HEK293 (cell line): Measurements from ENCODE around the gene SMAD4.

Experiments
- CTCF ChIA-PET: fragments of 350-600 bp; formaldehyde crosslinking; extraction: SDS; loops from one replicate; lab custom pipeline; 2021; ENCODE audit warnings: antibody characterized with exemption; lab: Yijun Ruan, JAX
- POLR2A ChIA-PET: fragments of 300-600 bp; formaldehyde crosslinking; extraction: SDS; loops from one replicate; lab custom pipeline; 2020; ENCODE audit warnings: antibody characterized with exemption, inconsistent platforms; lab: Yijun Ruan, JAX
- H3K27ac ChIP-seq: fragments of 200-500 bp; sonication (Bioruptor generic); 2 replicates; pipeline ENCODE4 v1.5.1; 2014; ENCODE audit warnings: low read depth, low read length, control low read depth, inconsistent platforms; ENCODE audit errors: extremely low read depth
- H3K36me3 ChIP-seq, 2 experiments: fragments of 200-500 bp in 1 of 2; sonication (Bioruptor generic) in 1 of 2; 1 replicate in 1 of 2; 2 replicates in 1 of 2; pipeline ENCODE4 v1.5.1; 2014 to 2017; ENCODE audit warnings: inconsistent platforms in 2 of 2, low read length in 2 of 2; ENCODE audit not compliant: control insufficient read depth in 2 of 2, insufficient read depth in 1 of 2
- H3K4me1 ChIP-seq: fragments of 200-500 bp; sonication (Bioruptor generic); 2 replicates; pipeline ENCODE4 v1.5.1; 2014; ENCODE audit warnings: mild to moderate bottlenecking, low read length, inconsistent platforms; ENCODE audit not compliant: control insufficient read depth, insufficient read depth
- H3K4me3 ChIP-seq: 2 replicates; pipeline ENCODE4 v1.5.1; 2011; ENCODE audit warnings: low read depth, mild to moderate bottlenecking, control low read depth, low read length, moderate library complexity
- H3K9me3 ChIP-seq: fragments of 200-500 bp; sonication (Bioruptor generic); 2 replicates; pipeline ENCODE4 v1.5.1; 2014; ENCODE audit warnings: low read depth, low read length, inconsistent platforms; ENCODE audit not compliant: control insufficient read depth, insufficient read depth
- HOXD13 ChIP-seq: sonication (generic); formaldehyde crosslinking; IDR thresholded peaks from 2 replicates; pipeline ENCODE4 v1.8.0; 2022; ENCODE audit warnings: missing genetic modification reagents, borderline replicate concordance
- KLF7 ChIP-seq: fragments of 450-650 bp; formaldehyde crosslinking; IDR thresholded peaks from 2 replicates; pipeline ENCODE4 v1.5.1; 2016; ENCODE audit warnings: missing biosample characterization, missing genetic modification characterization, borderline replicate concordance
- MYNN ChIP-seq: fragments of 450-650 bp; formaldehyde crosslinking; IDR thresholded peaks from 2 replicates; pipeline ENCODE4 v1.5.1; 2016; ENCODE audit warnings: missing biosample characterization, missing genetic modification characterization, borderline replicate concordance
- TCF7L2 ChIP-seq: IDR thresholded peaks from 2 replicates; pipeline ENCODE4 v1.6.1; 2011; ENCODE audit warnings: low read depth, mild to moderate bottlenecking, inconsistent platforms, low read length, moderate library complexity, borderline replicate concordance
- WT1 ChIP-seq: fragments of 450-650 bp; formaldehyde crosslinking; IDR thresholded peaks from 2 replicates; pipeline ENCODE4 v1.5.1; 2016; ENCODE audit warnings: missing biosample characterization, missing genetic modification characterization
- ZFHX2 ChIP-seq: fragments of 450-650 bp; formaldehyde crosslinking; conservative IDR thresholded peaks from 2 replicates; pipeline ENCODE4 v1.5.1; 2016; ENCODE audit warnings: missing biosample characterization, missing genetic modification characterization
- ZNF155 ChIP-seq: fragments of 450-650 bp; formaldehyde crosslinking; IDR thresholded peaks from 2 replicates; pipeline ENCODE4 v1.5.1; 2016; ENCODE audit warnings: missing biosample characterization, missing genetic modification characterization
- ZNF169 ChIP-seq: fragments of 450-650 bp; formaldehyde crosslinking; IDR thresholded peaks from 2 replicates; pipeline ENCODE4 v1.5.1; 2016; ENCODE audit warnings: missing biosample characterization, missing genetic modification characterization
- ZNF211 ChIP-seq: fragments of 450-650 bp; formaldehyde crosslinking; IDR thresholded peaks from 2 replicates; pipeline ENCODE4 v1.5.1; 2016; ENCODE audit warnings: low read depth, missing biosample characterization, missing genetic modification characterization
- ZNF24 ChIP-seq: fragments of 450-650 bp; formaldehyde crosslinking; IDR thresholded peaks from 2 replicates; pipeline ENCODE4 v1.5.1; 2016; ENCODE audit warnings: missing biosample characterization, missing genetic modification characterization
- ZNF248 ChIP-seq: fragments of 450-650 bp; formaldehyde crosslinking; IDR thresholded peaks from 2 replicates; pipeline ENCODE4 v1.5.1; 2017; ENCODE audit warnings: missing biosample characterization, missing genetic modification characterization
- ZNF335 ChIP-seq: fragments of 450-650 bp; formaldehyde crosslinking; conservative IDR thresholded peaks from 2 replicates; pipeline ENCODE4 v1.5.1; 2016; ENCODE audit warnings: missing biosample characterization, missing genetic modification characterization
- ZNF354C ChIP-seq: fragments of 450-650 bp; formaldehyde crosslinking; IDR thresholded peaks from 2 replicates; pipeline ENCODE4 v1.5.1; 2016; ENCODE audit warnings: missing biosample characterization, missing genetic modification characterization, low read depth, borderline replicate concordance
- ZNF394 ChIP-seq: fragments of 450-650 bp; formaldehyde crosslinking; IDR thresholded peaks from 2 replicates; pipeline ENCODE4 v1.5.1; 2016; ENCODE audit warnings: missing biosample characterization, missing genetic modification characterization, mild to moderate bottlenecking, moderate library complexity, borderline replicate concordance
- ZNF404 ChIP-seq: fragments of 450-650 bp; formaldehyde crosslinking; IDR thresholded peaks from 2 replicates; pipeline ENCODE4 v1.5.1; 2017; ENCODE audit warnings: missing biosample characterization, missing genetic modification characterization
- ZNF416 ChIP-seq: fragments of 450-650 bp; formaldehyde crosslinking; IDR thresholded peaks from 2 replicates; pipeline ENCODE4 v1.5.1; 2016; ENCODE audit warnings: missing biosample characterization, missing genetic modification characterization
- ZNF433 ChIP-seq: fragments of 450-650 bp; formaldehyde crosslinking; IDR thresholded peaks from 2 replicates; pipeline ENCODE4 v1.5.1; 2016; ENCODE audit warnings: missing biosample characterization, missing genetic modification characterization, low read depth
- ZNF514 ChIP-seq: fragments of 450-650 bp; formaldehyde crosslinking; IDR thresholded peaks from 2 replicates; pipeline ENCODE4 v1.5.1; 2016; ENCODE audit warnings: missing biosample characterization, missing genetic modification characterization
- ZNF529 ChIP-seq: fragments of 450-650 bp; formaldehyde crosslinking; IDR thresholded peaks from 2 replicates; pipeline ENCODE4 v1.5.1; 2017; ENCODE audit warnings: missing genetic modification characterization, missing biosample characterization; ENCODE audit not compliant: insufficient replicate concordance
- ZNF571 ChIP-seq: fragments of 450-650 bp; formaldehyde crosslinking; IDR thresholded peaks from 2 replicates; pipeline ENCODE4 v1.5.0; 2017; ENCODE audit warnings: missing biosample characterization, missing genetic modification characterization
- ZNF600 ChIP-seq: fragments of 450-650 bp; formaldehyde crosslinking; IDR thresholded peaks from 2 replicates; pipeline ENCODE4 v1.5.1; 2016; ENCODE audit warnings: missing biosample characterization, missing genetic modification characterization
- ZNF610 ChIP-seq: fragments of 450-650 bp; formaldehyde crosslinking; IDR thresholded peaks from 2 replicates; pipeline ENCODE4 v1.5.1; 2016; ENCODE audit warnings: missing biosample characterization, missing genetic modification characterization, borderline replicate concordance
- ZNF629 ChIP-seq: fragments of 450-650 bp; formaldehyde crosslinking; IDR thresholded peaks from 2 replicates; pipeline ENCODE4 v1.5.1; 2017; ENCODE audit warnings: missing biosample characterization, missing genetic modification characterization
- ZNF670 ChIP-seq: fragments of 450-650 bp; formaldehyde crosslinking; IDR thresholded peaks from 2 replicates; pipeline ENCODE4 v1.5.1; 2016; ENCODE audit warnings: missing biosample characterization, missing genetic modification characterization, low read depth
- ZNF677 ChIP-seq: fragments of 450-650 bp; IDR thresholded peaks from 2 replicates; pipeline ENCODE4 v1.5.0; 2018; ENCODE audit warnings: missing biosample characterization, mild to moderate bottlenecking, missing genetic modification characterization, moderate library complexity
- ZNF707 ChIP-seq: fragments of 450-650 bp; formaldehyde crosslinking; IDR thresholded peaks from 2 replicates; pipeline ENCODE4 v1.5.1; 2016; ENCODE audit warnings: missing biosample characterization, missing genetic modification characterization
- ZNF76 ChIP-seq: fragments of 450-650 bp; formaldehyde crosslinking; IDR thresholded peaks from 2 replicates; pipeline ENCODE4; 2016; ENCODE audit warnings: low read depth, missing biosample characterization, missing genetic modification characterization, borderline replicate concordance
- ZNF785 ChIP-seq: fragments of 450-650 bp; formaldehyde crosslinking; IDR thresholded peaks from 2 replicates; pipeline ENCODE4 v1.5.1; 2016; ENCODE audit warnings: missing biosample characterization, missing genetic modification characterization
- ZSCAN16 ChIP-seq: fragments of 450-650 bp; formaldehyde crosslinking; IDR thresholded peaks from 2 replicates; pipeline ENCODE4 v1.5.1; 2016; ENCODE audit warnings: missing biosample characterization, missing genetic modification characterization
- TF ChIP-seq, protein P1 (sequence below): fragments of 450-650 bp; formaldehyde crosslinking; IDR thresholded peaks from 2 replicates; pipeline ENCODE4 v1.5.1; 2016; ENCODE audit warnings: missing biosample characterization, missing genetic modification characterization
- TF ChIP-seq, protein P2 (sequence below): fragments of 450-650 bp; IDR thresholded peaks from 2 replicates; pipeline ENCODE4 v1.5.1; 2018; ENCODE audit warnings: missing biosample characterization, mild to moderate bottlenecking, missing genetic modification characterization
- TF ChIP-seq, protein P3 (sequence below): fragments of 450-650 bp; formaldehyde crosslinking; IDR thresholded peaks from 2 replicates; pipeline ENCODE4 v1.5.1; 2016; ENCODE audit warnings: missing biosample characterization, missing genetic modification characterization
- TF ChIP-seq, protein P4 (sequence below): fragments of 450-650 bp; formaldehyde crosslinking; IDR thresholded peaks from 2 replicates; pipeline ENCODE4 v1.5.1; 2016; ENCODE audit warnings: missing biosample characterization, missing genetic modification characterization

Gene SMAD4

DNA sequence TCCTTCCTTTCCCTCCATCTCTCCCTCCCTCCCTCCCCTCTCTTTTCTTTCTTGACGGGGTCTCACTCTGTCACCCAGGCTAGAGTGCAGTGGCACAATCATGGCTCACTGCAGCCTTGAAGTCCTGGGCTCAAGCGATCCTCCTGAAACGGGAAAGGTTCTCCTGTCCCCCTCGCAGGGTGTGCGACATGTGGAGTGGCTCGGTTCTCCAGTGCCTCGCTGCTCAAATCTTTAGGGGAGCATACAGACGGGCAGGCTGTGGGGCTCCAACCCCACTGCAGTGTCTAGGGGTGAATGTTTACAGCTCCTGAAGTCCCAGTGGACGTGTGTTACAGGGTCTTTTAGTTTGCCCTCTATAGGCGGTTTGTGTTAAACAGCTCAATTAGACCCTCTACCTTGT, 93.5 kb downstream of the SMAD4 start:
- ChIA-PET POLR2A (interaction anchor here (0.6 kb wide), 1 partner anchor 9 kb away, joined by 3 read pairs; no protein-coding TSS in a partner anchor), CTCF (interaction anchor here (1.8 kb wide), 2 partner anchors 13 kb away, joined by 4 to 11 read pairs; no protein-coding TSS in a partner anchor)
- H3K4me3 ChIP-seq: no peak overlapping the region
- H3K4me1 ChIP-seq: no peaks in the 10 kb centered on the region
- TF ChIP-seq ZFHX2 (tag by site-specific recombination): no peak
- TF ChIP-seq, protein P1, sequence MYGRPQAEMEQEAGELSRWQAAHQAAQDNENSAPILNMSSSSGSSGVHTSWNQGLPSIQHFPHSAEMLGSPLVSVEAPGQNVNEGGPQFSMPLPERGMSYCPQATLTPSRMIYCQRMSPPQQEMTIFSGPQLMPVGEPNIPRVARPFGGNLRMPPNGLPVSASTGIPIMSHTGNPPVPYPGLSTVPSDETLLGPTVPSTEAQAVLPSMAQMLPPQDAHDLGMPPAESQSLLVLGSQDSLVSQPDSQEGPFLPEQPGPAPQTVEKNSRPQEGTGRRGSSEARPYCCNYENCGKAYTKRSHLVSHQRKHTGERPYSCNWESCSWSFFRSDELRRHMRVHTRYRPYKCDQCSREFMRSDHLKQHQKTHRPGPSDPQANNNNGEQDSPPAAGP (tag by site-specific recombination): no peak
- TF ChIP-seq ZNF404 (tag by site-specific recombination): no peak
- TF ChIP-seq ZNF707 (tag by site-specific recombination): no peak
- TF ChIP-seq ZNF433: no peak
- no peak for TF ChIP-seq TCF7L2
- no peak for TF ChIP-seq HOXD13 (CRISPR knock-in tag)
- no peak for TF ChIP-seq ZNF670
- TF ChIP-seq ZNF394 (tag by site-specific recombination): no peak
- no peak for TF ChIP-seq ZNF610 (tag by site-specific recombination)
- no peak for TF ChIP-seq ZNF416 (tag by site-specific recombination)
- TF ChIP-seq ZNF571 (tag by site-specific recombination): no peak
- TF ChIP-seq, protein P2, sequence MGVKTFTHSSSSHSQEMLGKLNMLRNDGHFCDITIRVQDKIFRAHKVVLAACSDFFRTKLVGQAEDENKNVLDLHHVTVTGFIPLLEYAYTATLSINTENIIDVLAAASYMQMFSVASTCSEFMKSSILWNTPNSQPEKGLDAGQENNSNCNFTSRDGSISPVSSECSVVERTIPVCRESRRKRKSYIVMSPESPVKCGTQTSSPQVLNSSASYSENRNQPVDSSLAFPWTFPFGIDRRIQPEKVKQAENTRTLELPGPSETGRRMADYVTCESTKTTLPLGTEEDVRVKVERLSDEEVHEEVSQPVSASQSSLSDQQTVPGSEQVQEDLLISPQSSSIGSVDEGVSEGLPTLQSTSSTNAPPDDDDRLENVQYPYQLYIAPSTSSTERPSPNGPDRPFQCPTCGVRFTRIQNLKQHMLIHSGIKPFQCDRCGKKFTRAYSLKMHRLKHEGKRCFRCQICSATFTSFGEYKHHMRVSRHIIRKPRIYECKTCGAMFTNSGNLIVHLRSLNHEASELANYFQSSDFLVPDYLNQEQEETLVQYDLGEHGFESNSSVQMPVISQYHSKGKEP (tag by site-specific recombination): no peak
- no peak for TF ChIP-seq ZNF335 (tag by site-specific recombination)
- no peak for TF ChIP-seq ZSCAN16 (tag by site-specific recombination)
- TF ChIP-seq ZNF677 (tag by site-specific recombination): no peak
- no peak for TF ChIP-seq ZNF600 (tag by site-specific recombination)
- TF ChIP-seq ZNF211 (tag by site-specific recombination): no peak
- no peak for TF ChIP-seq ZNF629 (tag by site-specific recombination)
- no peak for TF ChIP-seq ZNF785 (tag by site-specific recombination)
- H3K36me3 ChIP-seq: no peaks in the 10 kb centered on the region
- H3K27ac ChIP-seq: no peak overlapping the region
- no peaks in the 10 kb centered on the region for H3K9me3 ChIP-seq

DNA sequence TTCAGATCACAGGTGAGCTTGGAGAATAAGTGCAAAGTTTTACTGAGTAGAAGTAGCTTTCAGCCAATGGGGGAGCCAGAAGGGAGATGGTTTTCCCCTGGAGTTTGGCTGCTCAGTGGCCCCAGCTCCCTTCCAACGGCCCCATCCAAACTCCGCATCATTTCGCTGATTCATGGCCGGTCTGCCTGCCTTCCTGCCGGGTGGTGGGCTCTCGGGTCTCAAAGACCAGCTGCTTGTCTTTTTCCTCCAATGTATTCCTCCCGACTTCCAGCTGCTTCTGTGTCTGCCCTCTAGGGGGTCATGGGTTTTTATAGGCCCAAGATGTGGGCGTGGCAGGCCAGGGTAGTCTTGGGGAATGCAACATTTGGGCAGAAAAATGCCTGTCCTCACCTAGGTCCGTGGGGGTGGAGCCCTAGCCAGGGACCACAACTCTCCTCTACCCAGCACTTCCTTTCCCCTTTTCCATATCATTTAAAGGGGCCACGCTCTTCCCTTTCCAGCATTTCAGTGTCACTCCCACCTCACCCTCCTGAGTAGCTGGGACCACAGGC, 94.0 kb downstream of the SMAD4 start:
- ChIA-PET POLR2A (no interaction called here), CTCF (interaction anchor here (1.8 kb wide), 2 partner anchors 13 to 14 kb away, joined by 4 to 11 read pairs; no protein-coding TSS in a partner anchor)
- no peaks in the 10 kb centered on the region for H3K9me3 ChIP-seq
- no peak overlapping the region for H3K4me3 ChIP-seq
- no peaks in the 10 kb centered on the region for H3K4me1 ChIP-seq
- no peaks in the 10 kb centered on the region for H3K36me3 ChIP-seq
- no peak overlapping the region for H3K27ac ChIP-seq
- TF ChIP-seq, protein P3, sequence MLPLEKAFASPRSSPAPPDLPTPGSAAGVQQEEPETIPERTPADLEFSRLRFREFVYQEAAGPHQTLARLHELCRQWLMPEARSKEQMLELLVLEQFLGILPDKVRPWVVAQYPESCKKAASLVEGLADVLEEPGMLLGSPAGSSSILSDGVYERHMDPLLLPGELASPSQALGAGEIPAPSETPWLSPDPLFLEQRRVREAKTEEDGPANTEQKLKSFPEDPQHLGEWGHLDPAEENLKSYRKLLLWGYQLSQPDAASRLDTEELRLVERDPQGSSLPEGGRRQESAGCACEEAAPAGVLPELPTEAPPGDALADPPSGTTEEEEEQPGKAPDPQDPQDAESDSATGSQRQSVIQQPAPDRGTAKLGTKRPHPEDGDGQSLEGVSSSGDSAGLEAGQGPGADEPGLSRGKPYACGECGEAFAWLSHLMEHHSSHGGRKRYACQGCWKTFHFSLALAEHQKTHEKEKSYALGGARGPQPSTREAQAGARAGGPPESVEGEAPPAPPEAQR (tag by site-specific recombination): no peak
- no peak for TF ChIP-seq WT1 (tag by site-specific recombination)
- no peak for TF ChIP-seq KLF7 (tag by site-specific recombination)
- no peak for TF ChIP-seq MYNN (tag by site-specific recombination)
- TF ChIP-seq ZNF24 (tag by site-specific recombination): no peak
- TF ChIP-seq, protein P4, sequence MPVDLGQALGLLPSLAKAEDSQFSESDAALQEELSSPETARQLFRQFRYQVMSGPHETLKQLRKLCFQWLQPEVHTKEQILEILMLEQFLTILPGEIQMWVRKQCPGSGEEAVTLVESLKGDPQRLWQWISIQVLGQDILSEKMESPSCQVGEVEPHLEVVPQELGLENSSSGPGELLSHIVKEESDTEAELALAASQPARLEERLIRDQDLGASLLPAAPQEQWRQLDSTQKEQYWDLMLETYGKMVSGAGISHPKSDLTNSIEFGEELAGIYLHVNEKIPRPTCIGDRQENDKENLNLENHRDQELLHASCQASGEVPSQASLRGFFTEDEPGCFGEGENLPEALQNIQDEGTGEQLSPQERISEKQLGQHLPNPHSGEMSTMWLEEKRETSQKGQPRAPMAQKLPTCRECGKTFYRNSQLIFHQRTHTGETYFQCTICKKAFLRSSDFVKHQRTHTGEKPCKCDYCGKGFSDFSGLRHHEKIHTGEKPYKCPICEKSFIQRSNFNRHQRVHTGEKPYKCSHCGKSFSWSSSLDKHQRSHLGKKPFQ (tag by site-specific recombination): no peak
- TF ChIP-seq ZNF155 (tag by site-specific recombination): no peak
- TF ChIP-seq ZNF354C (tag by site-specific recombination): no peak
- TF ChIP-seq ZNF169 (tag by site-specific recombination): no peak
- no peak for TF ChIP-seq ZNF76 (tag by site-specific recombination)
- TF ChIP-seq ZNF248: no peak
- no peak for TF ChIP-seq ZNF529
- no peak for TF ChIP-seq ZNF514 (tag by site-specific recombination)
